ENCODE data around the gene EIF5A.
A peak's percentile ranks its signal among the peaks of the same experiment; 100 is the strongest.

Gene EIF5A

GRCh38 chr17:7313088-7313889, 5.9 kb downstream of the EIF5A start:
- DNase-seq (ENCODE audit: low read depth), result no peak

GRCh38 chr17:7313890-7314718, 6.7 kb downstream of the EIF5A start:
- DNase-seq (ENCODE audit: low read depth), result no peak

GRCh38 chr17:7314719-7315569, 7.5 kb downstream of the EIF5A start, which contains the start of gene GPS2:
GPS2 (minus strand) TSS chr17:7315360; CDS start chr17:7315052, 308 bp downstream.
- DNase-seq (ENCODE audit: low read depth), result peak; percentile 87

GRCh38 chr17:7315570-7316235, 8.3 kb downstream of the EIF5A start:
- no peak for DNase-seq (ENCODE audit: low read depth)

GRCh38 chr17:7317161-7317803, 9.9 kb downstream of the EIF5A start:
- DNase-seq (ENCODE audit: low read depth), result no peak

GRCh38 chr17:7318121-7318860, 10.9 kb downstream of the EIF5A start:
- DNase-seq (ENCODE audit: low read depth), result no peak

- no peak for DNase-seq (ENCODE audit: low read depth)
Measured at GRCh38 chr17:7321466-7321865, 14.0 kb downstream of the EIF5A start.

- no peak for DNase-seq (ENCODE audit: low read depth)
Measured at GRCh38 chr17:7322520-7323194, 15.2 kb downstream of the EIF5A start.

GRCh38 chr17:7323731-7324437, 16.5 kb downstream of the EIF5A start:
- DNase-seq (ENCODE audit: low read depth), result peak; percentile 45

GRCh38 chr17:7324438-7324779, 17.0 kb downstream of the EIF5A start:
- no peak for DNase-seq (ENCODE audit: low read depth)

- no peak for DNase-seq (ENCODE audit: low read depth)
Measured at GRCh38 chr17:7325031-7325528, 17.7 kb downstream of the EIF5A start.

GRCh38 chr17:7326186-7326585, 18.8 kb downstream of the EIF5A start:
- DNase-seq (ENCODE audit: low read depth), result no peak

- DNase-seq (ENCODE audit: low read depth), result no peak
Measured at GRCh38 chr17:7327056-7327455, 19.6 kb downstream of the EIF5A start.

- no peak for DNase-seq (ENCODE audit: low read depth)
Measured at GRCh38 chr17:7327501-7327900, 20.1 kb downstream of the EIF5A start.

- DNase-seq (ENCODE audit: low read depth), result no peak
Measured at GRCh38 chr17:7328009-7328408, 20.6 kb downstream of the EIF5A start.

- no peak for DNase-seq (ENCODE audit: low read depth)
Measured at GRCh38 chr17:7328840-7329373, 21.5 kb downstream of the EIF5A start, which contains the start of gene NEURL4. NEURL4 (minus strand) TSS chr17:7329335; CDS start chr17:7329312, 23 bp downstream.

- peak; percentile 92 for DNase-seq (ENCODE audit: low read depth)
Measured at GRCh38 chr17:7329374-7329996, 22.1 kb downstream of the EIF5A start.

- DNase-seq (ENCODE audit: low read depth), result peak; percentile 49
Measured at GRCh38 chr17:7329997-7330637, 22.7 kb downstream of the EIF5A start.
